K562 (cell line): ENCODE measurements around the gene CDC42EP2. TPM values are rescaled to one million over a fixed set of nuclear protein-coding genes. Genes with fewer than 3 reads are reported as not detected.

ENCODE experiments used
- ARID1B ChIP-seq: fragments of 450-650 bp; IDR thresholded peaks from 2 replicates; pipeline ENCODE4 v1.6.1; 2016; ENCODE audit warnings: antibody characterized with exemption, mild to moderate bottlenecking, inconsistent platforms
- CCAR2 ChIP-seq: fragments of 200-400 bp; formaldehyde crosslinking; IDR thresholded peaks from 2 replicates; pipeline ENCODE4 v1.6.1; 2017; ENCODE audit warnings: mild to moderate bottlenecking, low read depth, low read length
- CCNT2 ChIP-seq: IDR thresholded peaks from 2 replicates; pipeline ENCODE4 v1.6.1; 2011; ENCODE audit warnings: borderline replicate concordance, low read depth, mild to moderate bottlenecking, moderate library complexity, mixed read lengths, low read length; ENCODE audit not compliant: insufficient read length; ENCODE audit errors: extremely low read depth
- CXXC5 ChIP-seq: fragments of 250-450 bp; sonication (Bioruptor Pico); IDR thresholded peaks from 2 replicates; pipeline ENCODE4 v1.8.0; 2022; ENCODE audit warnings: inconsistent platforms, mild to moderate bottlenecking, moderate library complexity
- FOXM1 ChIP-seq, 2 experiments: fragments of 450-650 bp in 1 of 2; sonication (generic) in 1 of 2; formaldehyde crosslinking in 1 of 2; IDR thresholded peaks; 2 replicates each; pipeline versions ENCODE4 v1.6.1 to v1.9.0; 2017 to 2022; ENCODE audit warnings: low read depth in 2 of 2, mild to moderate bottlenecking in 2 of 2, missing genetic modification reagents in 1 of 2, moderate library complexity in 1 of 2
- GABPA ChIP-seq: fragments of 200-800 bp; sonication (Bioruptor generic); conservative IDR thresholded peaks from 2 replicates; pipeline ENCODE4 v1.6.1; 2016; ENCODE audit warnings: low read depth, missing genetic modification characterization, missing compliant biosample characterization
- HINFP ChIP-seq: fragments of 450-650 bp; conservative IDR thresholded peaks from 2 replicates; pipeline ENCODE4 v1.6.1; 2016; ENCODE audit warnings: missing genetic modification characterization, low read depth, mild to moderate bottlenecking, control low read depth, missing compliant biosample characterization
- KDM2B ChIP-seq: fragments of 250-450 bp; sonication (Bioruptor Pico); IDR thresholded peaks from 2 replicates; pipeline ENCODE4 v1.8.0; 2021; ENCODE audit warnings: mild to moderate bottlenecking, moderate library complexity
- KDM5B ChIP-seq: fragments of 200-600 bp; sonication (generic); IDR thresholded peaks from 2 replicates; pipeline ENCODE4 v1.6.1; 2012; ENCODE audit warnings: low read depth, mild to moderate bottlenecking, moderate library complexity, low read length, control low read depth, inconsistent platforms; ENCODE audit not compliant: insufficient replicate concordance
- KLF16 ChIP-seq: IDR thresholded peaks from 2 replicates; pipeline ENCODE4 v1.6.1; 2016; ENCODE audit warnings: antibody characterized with exemption
- MYNN ChIP-seq, 2 experiments: sonication (generic); formaldehyde crosslinking in 1 of 2; IDR thresholded peaks; 2 replicates each; pipeline versions ENCODE4 v1.5.0 to v1.6.1; 2016 to 2020; ENCODE audit warnings: antibody characterized with exemption in 1 of 2, missing genetic modification reagents in 1 of 2
- NR2C2 ChIP-seq, 2 experiments: fragments of 200-800 bp in 1 of 2; sonication (Bioruptor generic) in 1 of 2; sonication (generic) in 1 of 2; formaldehyde crosslinking in 1 of 2; IDR thresholded peaks; 2 replicates each; pipeline versions ENCODE4 v1.6.1 to v1.8.0; 2016 to 2022; ENCODE audit warnings: mild to moderate bottlenecking in 1 of 2, missing compliant biosample characterization in 1 of 2, missing genetic modification characterization in 1 of 2, missing genetic modification reagents in 1 of 2
- TEAD4 ChIP-seq, 2 experiments: sonication (generic) in 1 of 2; formaldehyde crosslinking in 1 of 2; IDR thresholded peaks; 2 replicates each; pipeline versions ENCODE4 v1.6.1 to v1.8.0; 2012 to 2022; ENCODE audit warnings: borderline replicate concordance in 1 of 2, inconsistent platforms in 1 of 2, low read length in 1 of 2, mild to moderate bottlenecking in 1 of 2, missing genetic modification reagents in 1 of 2
- TFAP4 ChIP-seq: sonication (generic); formaldehyde crosslinking; IDR thresholded peaks from 2 replicates; pipeline ENCODE4 v1.8.0; 2022; ENCODE audit warnings: missing genetic modification reagents, mild to moderate bottlenecking, moderate library complexity, borderline replicate concordance
- ZEB2 ChIP-seq: fragments of 450-650 bp; IDR thresholded peaks from 2 replicates; pipeline ENCODE4 v1.6.1; 2016
- ZFX ChIP-seq: sonication (generic); formaldehyde crosslinking; IDR thresholded peaks from 2 replicates; pipeline ENCODE4 v1.8.0; 2022; ENCODE audit warnings: mild to moderate bottlenecking, missing genetic modification reagents, moderate library complexity
- ZNF324 ChIP-seq: fragments of 250-450 bp; sonication (Bioruptor Pico); IDR thresholded peaks from 2 replicates; pipeline ENCODE4 v1.4.0; 2020; ENCODE audit warnings: mild to moderate bottlenecking
- polyA plus RNA-seq, 8 experiments: library from polyadenylated mRNA; depleted of rRNA in 4 of 8; stranded (reverse) in 5 of 8; unstranded in 3 of 8; fragments of >200 nt; fragmentation: Nextera tagmentation in 2 of 8; fragmentation: Illumina TruSeq in 1 of 8; extraction: Ambion mirVana in 2 of 8; extraction: Trizol in 1 of 8; gene quantifications; 2 replicates each; pipeline versions ENCODE4 v1.2.1 to v1.2.3, GENCODE V29; 2011 to 2014; ENCODE audit warnings: inconsistent platforms in 1 of 8, missing spikeins in 1 of 8
- total RNA-seq, 7 experiments: library from RNA; depleted of rRNA in 6 of 7; stranded (reverse); fragments of >200 nt in 6 of 7; fragmentation: Illumina TruSeq in 2 of 7; extraction: Trizol in 2 of 7; gene quantifications; 2 replicates each; pipeline versions ENCODE4 v1.2.1 to v1.2.3, GENCODE V29; 2011 to 2021; ENCODE audit warnings: low replicate concordance in 1 of 7
- TF ChIP-seq, protein P1 (sequence below): fragments of 200-800 bp; sonication (Bioruptor generic); IDR thresholded peaks from 2 replicates; pipeline ENCODE4 v1.6.1; 2016; ENCODE audit warnings: missing genetic modification characterization, missing compliant biosample characterization

The CDC42EP2 gene
- total and polyA plus RNA-seq, 9 of the 15 experiments (the other 6 are each of a cell fraction or from before 2014, with no cell fraction given) = 0.27 to 3.5 (median 0.83) TPM; not detected in 1

- peak; percentile 14 for TF ChIP-seq CCNT2
- no peak for TF ChIP-seq FOXM1 (IDR thresholded peaks at IDR 0.05; ENCODE audit: low read depth)
- TF ChIP-seq FOXM1 (CRISPR knock-in tag; IDR thresholded peaks at IDR 0.05; ENCODE audit: low read depth) = no peak
- TF ChIP-seq HINFP = no peak
- TF ChIP-seq KLF16 = peak; percentile 62; the same call in 1 of the 2 replicates
- TF ChIP-seq TFAP4 (CRISPR knock-in tag) = peak; percentile 34; the same call in 1 of the 2 replicates
- peak; percentile 75 for TF ChIP-seq ARID1B
- no peak for TF ChIP-seq ZNF324
- TF ChIP-seq ZEB2 = peak; percentile 64; the same call in 1 of the 2 replicates
- 0 out of 2 replicates have a peak, but pooled peaks have one; percentile 32 for TF ChIP-seq MYNN (IDR thresholded peaks at IDR 0.05)
- no peak for TF ChIP-seq MYNN (CRISPR knock-in tag; IDR thresholded peaks at IDR 0.05)
- TF ChIP-seq TEAD4 (IDR thresholded peaks at IDR 0.05; ENCODE audit: low read length) = peak; percentile 62
- TF ChIP-seq TEAD4 (CRISPR knock-in tag; IDR thresholded peaks at IDR 0.05; ENCODE audit: borderline replicate concordance) = no peak
- no peak for TF ChIP-seq NR2C2 (CRISPR knock-in tag; IDR thresholded peaks at IDR 0.05)
- TF ChIP-seq NR2C2 (tag; IDR thresholded peaks at IDR 0.05) = no peak
- TF ChIP-seq CXXC5 (CRISPR knock-in tag) = peak; percentile 61; the same call in 1 of the 2 replicates
- TF ChIP-seq CCAR2 = no peak
- peak; percentile 47; the same call in 1 of the 2 replicates for TF ChIP-seq ZFX (CRISPR knock-in tag)
- TF ChIP-seq, protein P1, sequence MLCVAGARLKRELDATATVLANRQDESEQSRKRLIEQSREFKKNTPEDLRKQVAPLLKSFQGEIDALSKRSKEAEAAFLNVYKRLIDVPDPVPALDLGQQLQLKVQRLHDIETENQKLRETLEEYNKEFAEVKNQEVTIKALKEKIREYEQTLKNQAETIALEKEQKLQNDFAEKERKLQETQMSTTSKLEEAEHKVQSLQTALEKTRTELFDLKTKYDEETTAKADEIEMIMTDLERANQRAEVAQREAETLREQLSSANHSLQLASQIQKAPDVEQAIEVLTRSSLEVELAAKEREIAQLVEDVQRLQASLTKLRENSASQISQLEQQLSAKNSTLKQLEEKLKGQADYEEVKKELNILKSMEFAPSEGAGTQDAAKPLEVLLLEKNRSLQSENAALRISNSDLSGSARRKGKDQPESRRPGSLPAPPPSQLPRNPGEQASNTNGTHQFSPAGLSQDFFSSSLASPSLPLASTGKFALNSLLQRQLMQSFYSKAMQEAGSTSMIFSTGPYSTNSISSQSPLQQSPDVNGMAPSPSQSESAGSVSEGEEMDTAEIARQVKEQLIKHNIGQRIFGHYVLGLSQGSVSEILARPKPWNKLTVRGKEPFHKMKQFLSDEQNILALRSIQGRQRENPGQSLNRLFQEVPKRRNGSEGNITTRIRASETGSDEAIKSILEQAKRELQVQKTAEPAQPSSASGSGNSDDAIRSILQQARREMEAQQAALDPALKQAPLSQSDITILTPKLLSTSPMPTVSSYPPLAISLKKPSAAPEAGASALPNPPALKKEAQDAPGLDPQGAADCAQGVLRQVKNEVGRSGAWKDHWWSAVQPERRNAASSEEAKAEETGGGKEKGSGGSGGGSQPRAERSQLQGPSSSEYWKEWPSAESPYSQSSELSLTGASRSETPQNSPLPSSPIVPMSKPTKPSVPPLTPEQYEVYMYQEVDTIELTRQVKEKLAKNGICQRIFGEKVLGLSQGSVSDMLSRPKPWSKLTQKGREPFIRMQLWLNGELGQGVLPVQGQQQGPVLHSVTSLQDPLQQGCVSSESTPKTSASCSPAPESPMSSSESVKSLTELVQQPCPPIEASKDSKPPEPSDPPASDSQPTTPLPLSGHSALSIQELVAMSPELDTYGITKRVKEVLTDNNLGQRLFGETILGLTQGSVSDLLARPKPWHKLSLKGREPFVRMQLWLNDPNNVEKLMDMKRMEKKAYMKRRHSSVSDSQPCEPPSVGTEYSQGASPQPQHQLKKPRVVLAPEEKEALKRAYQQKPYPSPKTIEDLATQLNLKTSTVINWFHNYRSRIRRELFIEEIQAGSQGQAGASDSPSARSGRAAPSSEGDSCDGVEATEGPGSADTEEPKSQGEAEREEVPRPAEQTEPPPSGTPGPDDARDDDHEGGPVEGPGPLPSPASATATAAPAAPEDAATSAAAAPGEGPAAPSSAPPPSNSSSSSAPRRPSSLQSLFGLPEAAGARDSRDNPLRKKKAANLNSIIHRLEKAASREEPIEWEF = no peak
- peak; percentile 48 for TF ChIP-seq GABPA
- peak; percentile 38; the same call in 1 of the 2 replicates for TF ChIP-seq KDM2B (CRISPR knock-in tag)
- TF ChIP-seq KDM5B = peak; percentile 33
Measured at GRCh38 chr11:65355013-65355775, 40.5 kb downstream of the CDC42EP2 start (continued).
